Endodermal cell (in vitro differentiated cells): ENCODE data around the gene SPINK4. TPM values are rescaled to one million over a fixed set of nuclear protein-coding genes. Genes with fewer than 3 reads are reported as not detected.

Source experiments
- DNase-seq: peaks from one replicate; pipeline ENCODE4 v3.0.0-alpha.2; 2017
- H3K27ac ChIP-seq: 2 replicates; pipeline ENCODE4 v1.5.1; 2013; ENCODE audit warnings: mild to moderate bottlenecking, low read depth, low read length, moderate library complexity
- H3K27me3 ChIP-seq: 2 replicates; pipeline ENCODE4 v1.6.1; 2013; ENCODE audit warnings: mild to moderate bottlenecking, low read length, moderate library complexity; ENCODE audit not compliant: insufficient read depth, control insufficient read depth, poor library complexity, severe bottlenecking
- H3K36me3 ChIP-seq: 2 replicates; pipeline ENCODE4 v1.7.0; 2013; ENCODE audit warnings: mild to moderate bottlenecking, low read length, moderate library complexity; ENCODE audit not compliant: control insufficient read depth, insufficient read depth
- H3K4me1 ChIP-seq: one replicate; pipeline ENCODE4 v1.7.0; 2013; ENCODE audit warnings: low read length; ENCODE audit not compliant: control insufficient read depth, insufficient read depth
- H3K4me3 ChIP-seq: 2 replicates; pipeline ENCODE4 v1.5.1; 2013; ENCODE audit warnings: mild to moderate bottlenecking, low read length, moderate library complexity
- H3K9ac ChIP-seq: 2 replicates; pipeline ENCODE4 v1.6.1; 2013; ENCODE audit warnings: mild to moderate bottlenecking, low read length, moderate library complexity; ENCODE audit not compliant: poor library complexity, severe bottlenecking; ENCODE audit errors: extremely low read depth
- H3K9me3 ChIP-seq: 2 replicates; pipeline ENCODE4 v1.6.1; 2013; ENCODE audit warnings: mild to moderate bottlenecking, low read length, moderate library complexity; ENCODE audit not compliant: control insufficient read depth
- H3K27ac Mint-ChIP-seq: 2 replicates; pipeline ENCODE4 v1.8.0; 2020; ENCODE audit warnings: mixed read lengths
- H3K27me3 Mint-ChIP-seq: 2 replicates; pipeline ENCODE4 v1.8.0; 2021; ENCODE audit warnings: mild to moderate bottlenecking, mixed read lengths; ENCODE audit not compliant: insufficient read depth
- H3K36me3 Mint-ChIP-seq: 2 replicates; pipeline ENCODE4 v1.8.0; 2020; ENCODE audit warnings: low read depth, mixed read lengths
- H3K4me1 Mint-ChIP-seq: 2 replicates; pipeline ENCODE4 v1.8.0; 2020; ENCODE audit warnings: mixed read lengths
- H3K4me3 Mint-ChIP-seq: 2 replicates; pipeline ENCODE4 v1.8.0; 2020; ENCODE audit warnings: mild to moderate bottlenecking, moderate library complexity, mixed read lengths
- H3K9me3 Mint-ChIP-seq: 2 replicates; pipeline ENCODE4 v1.8.0; 2020; ENCODE audit warnings: mild to moderate bottlenecking, mixed read lengths
- WGBS, 2 experiments: methylation state at CpG; one replicate each; pipeline versions ENCODE4 v1.1.5 to v1.1.7; 2013; ENCODE audit warnings: missing lambda C conversion rate in 2 of 2, mixed read lengths in 1 of 2; ENCODE audit not compliant: insufficient coverage in 1 of 2, insufficient read length in 1 of 2; 5-methylcytosine and 5-hydroxymethylcytosine counted together
- total RNA-seq, 2 donors: library from RNA; stranded (reverse); fragmentation: NEBNext Ultra II Directional in 1 of 2; extraction: Animal tissue kit (Norgen Biotek cat#: 25700) in 1 of 2; gene quantifications; 2 replicates in 1 of 2; 3 replicates in 1 of 2; pipeline ENCODE4 v1.2.1, GENCODE V29; 2021
- TF ChIP-seq, protein P1 (sequence below): fragments of 200-600 bp; sonication (generic); conservative IDR thresholded peaks from 2 replicates; pipeline ENCODE4 v1.5.0; 2021; ENCODE audit warnings: antibody characterized with exemption, mild to moderate bottlenecking

The SPINK4 gene
- total RNA-seq, 2 donors from 2014 or later: 1.3 to 1.4 TPM

DNA sequence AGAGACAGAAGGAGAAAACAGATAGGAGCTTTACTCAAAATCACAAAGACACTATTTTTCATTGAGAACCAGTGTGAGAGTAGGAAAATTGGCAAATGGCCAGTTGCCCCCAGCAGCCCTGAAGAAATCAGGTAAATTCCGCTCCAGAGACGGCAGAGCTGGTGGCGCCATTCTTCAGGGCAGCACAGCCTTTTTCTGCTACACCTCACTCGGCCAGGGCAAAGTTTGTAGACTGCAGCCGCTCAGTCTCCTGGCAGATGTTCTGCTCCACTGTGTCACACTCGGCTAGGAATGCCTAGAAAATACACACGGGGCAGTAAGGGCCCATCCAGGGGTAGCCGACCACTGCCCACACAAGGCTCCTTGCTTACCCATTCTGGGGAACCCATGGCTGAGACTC, 15.0 kb downstream of the SPINK4 start:
- Histone ChIP-seq H3K27ac (no peak overlapping the region), H3K9me3 (no peaks in the 10 kb centered on the region), H3K27me3 (no peaks in the 10 kb centered on the region), H3K4me1 (no peaks in the 10 kb centered on the region), H3K9ac (no peak overlapping the region), H3K36me3 (peaks cover 57% of the 10 kb centered on the region), H3K4me3 (no peak overlapping the region)
- 94 to 95% methylated on average over 8 of the region's 8 CpGs for WGBS, 2 experiments
- Mint-ChIP-seq H3K27ac (no peak overlapping the region), H3K27me3 (no peaks in the 10 kb centered on the region), H3K4me1 (peaks cover 5% of the 10 kb centered on the region), H3K4me3 (no peak overlapping the region), H3K36me3 (peaks cover 64% of the 10 kb centered on the region), H3K9me3 (no peaks in the 10 kb centered on the region)
- no peak for DNase-seq
- TF ChIP-seq, protein P1, sequence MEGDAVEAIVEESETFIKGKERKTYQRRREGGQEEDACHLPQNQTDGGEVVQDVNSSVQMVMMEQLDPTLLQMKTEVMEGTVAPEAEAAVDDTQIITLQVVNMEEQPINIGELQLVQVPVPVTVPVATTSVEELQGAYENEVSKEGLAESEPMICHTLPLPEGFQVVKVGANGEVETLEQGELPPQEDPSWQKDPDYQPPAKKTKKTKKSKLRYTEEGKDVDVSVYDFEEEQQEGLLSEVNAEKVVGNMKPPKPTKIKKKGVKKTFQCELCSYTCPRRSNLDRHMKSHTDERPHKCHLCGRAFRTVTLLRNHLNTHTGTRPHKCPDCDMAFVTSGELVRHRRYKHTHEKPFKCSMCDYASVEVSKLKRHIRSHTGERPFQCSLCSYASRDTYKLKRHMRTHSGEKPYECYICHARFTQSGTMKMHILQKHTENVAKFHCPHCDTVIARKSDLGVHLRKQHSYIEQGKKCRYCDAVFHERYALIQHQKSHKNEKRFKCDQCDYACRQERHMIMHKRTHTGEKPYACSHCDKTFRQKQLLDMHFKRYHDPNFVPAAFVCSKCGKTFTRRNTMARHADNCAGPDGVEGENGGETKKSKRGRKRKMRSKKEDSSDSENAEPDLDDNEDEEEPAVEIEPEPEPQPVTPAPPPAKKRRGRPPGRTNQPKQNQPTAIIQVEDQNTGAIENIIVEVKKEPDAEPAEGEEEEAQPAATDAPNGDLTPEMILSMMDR: no peak

DNA sequence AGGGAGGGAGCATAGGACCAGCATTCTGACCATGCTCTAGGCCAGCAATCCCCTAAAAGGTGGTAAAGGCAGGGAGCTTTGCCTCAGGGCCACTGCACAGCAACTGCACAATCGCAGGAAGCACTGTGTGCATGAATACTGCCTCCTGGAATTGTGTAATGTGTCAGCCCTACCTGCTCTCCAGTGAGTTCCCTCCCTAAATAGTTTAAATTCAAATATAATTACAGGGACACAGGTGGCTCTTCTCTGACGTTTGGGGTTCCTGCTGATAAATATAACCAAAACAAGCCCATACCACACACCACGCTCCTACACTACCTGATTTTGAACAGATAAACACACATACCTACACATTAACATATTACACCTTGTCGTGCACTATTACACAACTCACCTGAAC, 15.5 kb downstream of the SPINK4 start:
- no peak overlapping the region for H3K9ac ChIP-seq
- peaks cover 69% of the 10 kb centered on the region for H3K36me3 Mint-ChIP-seq
- TF ChIP-seq, protein P1: no peak
- no peak overlapping the region for H3K27ac Mint-ChIP-seq
- H3K9me3 ChIP-seq: no peaks in the 10 kb centered on the region
- no peaks in the 10 kb centered on the region for H3K27me3 ChIP-seq
- no peak overlapping the region for H3K27ac ChIP-seq
- H3K4me3 ChIP-seq: no peak overlapping the region
- no peaks in the 10 kb centered on the region for H3K9me3 Mint-ChIP-seq
- H3K4me1 ChIP-seq: no peaks in the 10 kb centered on the region
- DNase-seq: no peak
- H3K4me1 Mint-ChIP-seq: peaks cover 5% of the 10 kb centered on the region
- no peak overlapping the region for H3K4me3 Mint-ChIP-seq
- H3K27me3 Mint-ChIP-seq: no peaks in the 10 kb centered on the region
- peaks cover 62% of the 10 kb centered on the region for H3K36me3 ChIP-seq
- 95 to 100% methylated on average over 3 to 4 of the region's 4 CpGs for WGBS, 2 experiments

DNA sequence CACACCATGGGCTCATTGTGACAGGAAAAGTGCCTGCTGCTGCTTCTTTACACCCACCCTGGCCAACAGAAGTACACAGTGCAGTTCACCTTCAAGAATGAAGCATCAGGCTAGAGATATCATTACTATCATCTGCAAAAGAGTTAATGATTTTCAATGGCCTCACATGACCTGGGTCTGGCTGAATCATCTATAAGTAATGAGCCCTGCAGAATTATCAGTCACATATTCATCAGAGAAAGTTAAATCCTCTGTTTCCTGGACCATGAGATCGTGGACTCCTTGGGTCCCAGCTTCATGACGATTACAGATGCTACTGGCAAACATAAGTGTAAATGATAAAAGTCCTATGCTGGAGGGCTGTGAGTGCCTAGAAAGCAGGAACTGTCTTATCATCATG, 16.3 kb downstream of the SPINK4 start:
- no peaks in the 10 kb centered on the region for H3K9me3 ChIP-seq

More for the DNA sequence above, 16.3 kb downstream of the SPINK4 start:
- H3K27ac Mint-ChIP-seq: no peak overlapping the region
- H3K4me1 Mint-ChIP-seq: peaks cover 5% of the 10 kb centered on the region
- 94 to 100% methylated on average over 2 of the region's 2 CpGs for WGBS, 2 experiments
- H3K27me3 Mint-ChIP-seq: no peaks in the 10 kb centered on the region
- no peaks in the 10 kb centered on the region for H3K4me1 ChIP-seq
- peaks cover 73% of the 10 kb centered on the region for H3K36me3 Mint-ChIP-seq
- H3K27me3 ChIP-seq: no peaks in the 10 kb centered on the region
- H3K36me3 ChIP-seq: peaks cover 70% of the 10 kb centered on the region
- H3K27ac ChIP-seq: no peak overlapping the region
- no peak overlapping the region for H3K4me3 ChIP-seq
- no peaks in the 10 kb centered on the region for H3K9me3 Mint-ChIP-seq
- no peak for DNase-seq
- H3K9ac ChIP-seq: no peak overlapping the region
- H3K4me3 Mint-ChIP-seq: no peak overlapping the region
- TF ChIP-seq, protein P1: no peak
